Measurements from ENCODE around the gene AMBP.

GRCh38 chr9:114090798-114091197, 12.7 kb upstream of the AMBP start:
- TF ChIP-seq CTCF (IDR thresholded peaks at IDR 0.05), result no peak
- no peak for TF ChIP-seq ZFX (IDR thresholded peaks at IDR 0.05; ENCODE audit: borderline replicate concordance)

All from 22Rv1 (cell line).